Endothelial cell of umbilical vein (primary cell): Measurements from ENCODE around the gene RASGRF1. TPM values are rescaled to one million over a fixed set of nuclear protein-coding genes. Genes with fewer than 3 reads are reported as not detected.

Experiments
- BruUV-seq: library from RNA; stranded (reverse); fragments of 400-500 nt; replicated peaks from 2 replicates; lab custom pipeline; 2021; lab: Mats Ljungman, UMichigan
- CTCF ChIA-PET: fragments of 300-600, 350-600 bp; sonication (Branson Sonifier 250); formaldehyde crosslinking; loops from one replicate; lab custom pipeline; 2021; ENCODE audit warnings: antibody characterized with exemption, inconsistent platforms; lab: Charles Lee
- POLR2A ChIA-PET: fragments of 300-600, 350-600 bp; sonication (Branson Sonifier 250); formaldehyde crosslinking; loops from one replicate; lab custom pipeline; 2021; ENCODE audit warnings: antibody characterized with exemption, inconsistent platforms; lab: Charles Lee
- DNase-seq: peaks from one replicate; pipeline ENCODE4 v3.0.0-alpha.2; 2011; ENCODE audit warnings: low read depth, low spot score
- FAIRE-seq: peaks from 2 replicates; lab custom pipeline; 2011; peaks lifted over from hg19 to GRCh38; lab: Jason Lieb, UNC
- H2AFZ ChIP-seq: 2 replicates; pipeline ENCODE4 v1.6.0; 2012; ENCODE audit warnings: low read depth, low read length, control low read depth, inconsistent platforms
- H3K27ac ChIP-seq: 2 replicates; pipeline ENCODE4 v1.5.1; 2011; ENCODE audit warnings: low read depth, mild to moderate bottlenecking, control low read depth, low read length, moderate library complexity; ENCODE audit not compliant: insufficient read depth
- H3K27me3 ChIP-seq, 2 experiments: 2 replicates each; pipeline versions ENCODE4 v1.6.0 to v1.6.1; 2011; ENCODE audit warnings: low read length in 2 of 2, mixed read lengths in 1 of 2; ENCODE audit not compliant: control insufficient read depth in 2 of 2, insufficient read depth in 2 of 2
- H3K36me3 ChIP-seq, 2 experiments: 2 replicates in 1 of 2; 3 replicates in 1 of 2; pipeline ENCODE4 v1.5.1; 2011; ENCODE audit warnings: low read length in 2 of 2, mild to moderate bottlenecking in 1 of 2, moderate library complexity in 1 of 2; ENCODE audit not compliant: control insufficient read depth in 2 of 2, insufficient read depth in 2 of 2; ENCODE audit errors: extremely low read depth in 1 of 2
- H3K4me1 ChIP-seq: 3 replicates; pipeline ENCODE4 v1.5.1; 2011; ENCODE audit warnings: mild to moderate bottlenecking, low read length; ENCODE audit not compliant: control insufficient read depth, insufficient read depth; ENCODE audit errors: extremely low read depth
- H3K4me2 ChIP-seq: 2 replicates; pipeline ENCODE4 v1.6.1; 2011; ENCODE audit warnings: low read length, control low read depth, mixed read lengths; ENCODE audit not compliant: insufficient read depth
- H3K4me3 ChIP-seq, 3 experiments: fragments of 200-600 bp in 1 of 3; sonication (generic), shearing (Covaris generic) in 1 of 3; replicated peaks in 1 of 3; 2 replicates each; pipeline ENCODE4 v1.5.1; 2011 to 2016; ENCODE audit warnings: control low read depth in 3 of 3, low read length in 3 of 3, mild to moderate bottlenecking in 2 of 3, inconsistent platforms in 1 of 3, low read depth in 1 of 3, moderate library complexity in 1 of 3; ENCODE audit not compliant: insufficient read depth in 1 of 3
- H3K79me2 ChIP-seq: 2 replicates; pipeline ENCODE4 v1.6.0; 2012; ENCODE audit warnings: low read length, inconsistent platforms; ENCODE audit not compliant: control insufficient read depth, insufficient read depth
- H3K9ac ChIP-seq: replicated peaks from 2 replicates; pipeline ENCODE3; 2011; ENCODE audit warnings: low read length, control low read depth; ENCODE audit not compliant: insufficient read depth; ENCODE audit errors: extremely low read depth
- H3K9me1 ChIP-seq: replicated peaks from 3 replicates; pipeline ENCODE4 v1.6.0; 2011; ENCODE audit warnings: mild to moderate bottlenecking, low read length; ENCODE audit not compliant: control insufficient read depth, insufficient read depth; ENCODE audit errors: extremely low read depth
- H3K9me3 ChIP-seq: replicated peaks from 2 replicates; pipeline ENCODE4 v1.5.1; 2012; ENCODE audit warnings: low read length, inconsistent platforms; ENCODE audit not compliant: control insufficient read depth, insufficient read depth
- H4K20me1 ChIP-seq: replicated peaks from 2 replicates; pipeline ENCODE3; 2011; ENCODE audit warnings: mild to moderate bottlenecking, low read length; ENCODE audit not compliant: control insufficient read depth, insufficient read depth; ENCODE audit errors: extremely low read depth
- EZH2 ChIP-seq: IDR thresholded peaks from 2 replicates; pipeline ENCODE4 v1.6.1; 2012; ENCODE audit warnings: borderline replicate concordance, low read depth, mild to moderate bottlenecking, moderate library complexity, low read length, inconsistent platforms; ENCODE audit not compliant: severe bottlenecking
- GATA2 ChIP-seq: IDR thresholded peaks from 2 replicates; pipeline ENCODE4 v1.7.0; 2011; ENCODE audit warnings: low read depth, mild to moderate bottlenecking, moderate library complexity, mixed read lengths, low read length; ENCODE audit not compliant: insufficient read length, insufficient read depth
- JUN ChIP-seq: IDR thresholded peaks from 2 replicates; pipeline ENCODE4 v1.6.1; 2011; ENCODE audit warnings: borderline replicate concordance, low read depth; ENCODE audit not compliant: insufficient read length, insufficient read depth
- dilution Hi-C: fragments of 300-500 bp; cut with MboI; formaldehyde crosslinking; loops from one replicate; pipeline ENCODE4 v1.15.0; 2019; ENCODE audit warnings: low sequenced_read_pairs; ENCODE audit not compliant: extremely low pct_ligation_motif_present
- intact Hi-C: fragments of 100-400 bp; cut with micrococcal nuclease; formaldehyde crosslinking; loops from one replicate; pipeline ENCODE4 v1.10.0; 2022
- polyA plus RNA-seq, 4 experiments: library from polyadenylated mRNA; depleted of rRNA in 3 of 4; stranded (reverse) in 3 of 4; unstranded in 1 of 4; fragments of >200 nt; gene quantifications; 2 replicates each; pipeline versions ENCODE4 v1.2.1 to v1.2.3, GENCODE V29; 2011 to 2012; ENCODE audit warnings: missing spikeins in 1 of 4
- total RNA-seq: library from RNA; stranded (reverse); gene quantifications from 2 replicates; pipeline ENCODE4 v1.2.3, GENCODE V29; 2021
- TF ChIP-seq, protein P1 (sequence below), 2 donors: IDR thresholded peaks; 1 replicate in 1 of 2; 2 replicates in 1 of 2; pipeline ENCODE4 v1.5.1; 2011; ENCODE audit warnings: low read length in 2 of 2, mild to moderate bottlenecking in 2 of 2, moderate library complexity in 2 of 2, control low read depth in 1 of 2, inconsistent platforms in 1 of 2, low read depth in 1 of 2; ENCODE audit not compliant: insufficient read depth in 1 of 2; ENCODE audit errors: extremely low read depth in 1 of 2

The RASGRF1 gene
- total and polyA plus RNA-seq, 2 donors (not counting 3 experiments of a cell fraction or from before 2014, with no cell fraction given): 0.04 TPM; not detected in 1

DNA sequence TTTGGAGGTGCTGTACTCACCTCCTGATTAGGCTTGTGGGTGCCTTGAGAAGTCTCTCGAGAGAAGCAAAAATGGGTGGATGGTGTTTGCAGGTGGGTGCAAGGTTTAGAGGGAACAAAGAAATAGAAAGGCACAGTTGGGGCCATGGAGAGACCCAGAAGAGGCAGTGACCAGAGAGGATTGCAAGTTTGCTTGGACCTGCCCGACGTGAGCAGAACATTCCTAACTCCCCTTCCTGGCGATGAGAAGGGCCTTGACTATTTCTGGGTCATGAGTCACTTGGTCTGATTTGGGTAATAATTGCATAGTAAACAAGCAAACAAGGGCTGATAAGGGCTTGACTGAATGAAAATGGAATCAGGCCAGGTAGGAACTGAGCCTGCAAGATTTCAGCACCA lies 138.7 kb downstream of the RASGRF1 start:
- H3K27me3 ChIP-seq: peaks cover 0 to 2% of the 10 kb centered on the region in 2 experiments
- no peak overlapping the region for H3K9ac ChIP-seq
- no peak overlapping the region for H3K27ac ChIP-seq
- H3K9me1 ChIP-seq: no peaks in the 10 kb centered on the region
- H3K36me3 ChIP-seq: no peaks in the 10 kb centered on the region
- TF ChIP-seq GATA2 (no peak), JUN (peak; percentile 33)
- intact Hi-C loops (no loop called here), dilution Hi-C loops (no loop called here)
- BruUV-seq: no TSS peak
- H3K4me2 ChIP-seq: peak overlapping the region; percentile 11
- H4K20me1 ChIP-seq: no peaks in the 10 kb centered on the region
- CTCF ChIA-PET: no interaction called here
- no peaks in the 10 kb centered on the region for H3K9me3 ChIP-seq
- POLR2A ChIA-PET: no interaction called here
- H3K79me2 ChIP-seq: no peaks in the 10 kb centered on the region
- H3K4me1 ChIP-seq: peaks cover 8% of the 10 kb centered on the region
- no peak overlapping the region for H3K4me3 ChIP-seq
- FAIRE-seq (peak; percentile 58), DNase-seq (no peak)
- no peak overlapping the region for H2AFZ ChIP-seq

DNA sequence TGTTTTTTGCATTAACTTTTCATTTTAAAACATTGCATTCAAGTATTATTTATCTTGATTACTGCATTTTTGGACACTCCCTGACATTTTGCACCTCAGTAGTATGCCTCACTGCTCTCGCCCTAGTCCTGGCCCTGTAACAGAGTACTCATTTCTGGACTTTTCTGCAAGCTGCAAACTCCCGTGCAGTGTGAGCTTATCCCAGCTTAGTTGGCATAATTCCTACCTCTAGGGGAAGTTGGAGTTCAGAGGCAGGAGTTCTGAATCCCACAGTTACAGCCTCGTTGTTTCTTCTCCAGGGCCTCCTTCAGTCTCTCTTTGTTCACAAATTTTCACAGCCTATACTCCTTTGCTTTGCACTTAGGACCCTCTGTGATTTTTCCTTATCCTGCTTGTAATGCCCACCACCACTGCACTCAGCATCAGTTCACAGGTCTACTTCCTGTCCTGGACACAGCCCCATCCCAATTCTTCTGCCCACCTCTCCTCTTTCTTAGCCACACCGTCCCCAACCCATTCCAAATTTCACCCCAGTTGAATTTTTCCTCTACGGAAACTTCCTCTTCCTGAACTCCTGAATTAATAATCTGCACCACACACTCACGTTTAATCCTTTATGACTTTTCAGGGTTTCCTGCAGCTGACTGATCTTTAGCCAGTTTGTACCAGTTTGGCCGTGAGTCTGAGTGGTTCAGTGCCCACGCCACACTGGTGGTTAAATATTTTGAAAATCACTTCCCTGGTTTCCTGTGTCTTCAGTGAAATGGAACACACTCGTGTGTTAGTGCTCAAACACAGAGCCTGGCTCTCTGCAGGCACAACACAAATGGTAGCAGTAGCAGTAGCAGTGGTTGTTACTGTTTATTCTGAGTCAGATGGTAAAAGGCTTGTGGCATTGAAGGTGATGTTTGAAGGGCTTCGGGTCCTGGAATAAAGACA lies 139.4 kb downstream of the RASGRF1 start:
- H3K9me1 ChIP-seq: no peaks in the 10 kb centered on the region
- intact Hi-C loops (no loop called here), dilution Hi-C loops (no loop called here)
- no peak overlapping the region for H3K27ac ChIP-seq
- no peak overlapping the region for H3K9ac ChIP-seq
- H2AFZ ChIP-seq: no peak overlapping the region
- no peaks in the 10 kb centered on the region for H3K79me2 ChIP-seq
- TF ChIP-seq, protein P1, sequence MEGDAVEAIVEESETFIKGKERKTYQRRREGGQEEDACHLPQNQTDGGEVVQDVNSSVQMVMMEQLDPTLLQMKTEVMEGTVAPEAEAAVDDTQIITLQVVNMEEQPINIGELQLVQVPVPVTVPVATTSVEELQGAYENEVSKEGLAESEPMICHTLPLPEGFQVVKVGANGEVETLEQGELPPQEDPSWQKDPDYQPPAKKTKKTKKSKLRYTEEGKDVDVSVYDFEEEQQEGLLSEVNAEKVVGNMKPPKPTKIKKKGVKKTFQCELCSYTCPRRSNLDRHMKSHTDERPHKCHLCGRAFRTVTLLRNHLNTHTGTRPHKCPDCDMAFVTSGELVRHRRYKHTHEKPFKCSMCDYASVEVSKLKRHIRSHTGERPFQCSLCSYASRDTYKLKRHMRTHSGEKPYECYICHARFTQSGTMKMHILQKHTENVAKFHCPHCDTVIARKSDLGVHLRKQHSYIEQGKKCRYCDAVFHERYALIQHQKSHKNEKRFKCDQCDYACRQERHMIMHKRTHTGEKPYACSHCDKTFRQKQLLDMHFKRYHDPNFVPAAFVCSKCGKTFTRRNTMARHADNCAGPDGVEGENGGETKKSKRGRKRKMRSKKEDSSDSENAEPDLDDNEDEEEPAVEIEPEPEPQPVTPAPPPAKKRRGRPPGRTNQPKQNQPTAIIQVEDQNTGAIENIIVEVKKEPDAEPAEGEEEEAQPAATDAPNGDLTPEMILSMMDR (IDR thresholded peaks at IDR 0.05; ENCODE audit: extremely low read depth in 1 of 2, insufficient read depth in 1 of 2, low read depth in 1 of 2, low read length in 2 of 2): peak in 1 of 2 donors; percentile 13
- no peak for TF ChIP-seq EZH2
- no peaks in the 10 kb centered on the region for H3K36me3 ChIP-seq
- peaks cover 0 to 4% of the 10 kb centered on the region in 2 experiments for H3K27me3 ChIP-seq
- no peaks in the 10 kb centered on the region for H3K9me3 ChIP-seq
- no TSS peak for BruUV-seq
- POLR2A ChIA-PET: no interaction called here
- H4K20me1 ChIP-seq: no peaks in the 10 kb centered on the region
- no peak for DNase-seq
- no peak overlapping the region for H3K4me3 ChIP-seq
- no peak overlapping the region for H3K4me2 ChIP-seq
- peaks cover 8% of the 10 kb centered on the region for H3K4me1 ChIP-seq
- peak; percentile 12 for FAIRE-seq
- CTCF ChIA-PET: interaction anchor here (0.6 to 2.4 kb wide), 5 partner anchors 9 to 232 kb away, joined by 3 to 9 read pairs (median 3); no protein-coding TSS in a partner anchor
